Measurements from ENCODE around the gene SLC10A2. TPM values are rescaled to one million over a fixed set of nuclear protein-coding genes. Genes with fewer than 3 reads are reported as not detected.

The SLC10A2 gene
- total RNA-seq, 3 donors from 2014 or later, result 0.16 TPM; not detected in 2

DNA sequence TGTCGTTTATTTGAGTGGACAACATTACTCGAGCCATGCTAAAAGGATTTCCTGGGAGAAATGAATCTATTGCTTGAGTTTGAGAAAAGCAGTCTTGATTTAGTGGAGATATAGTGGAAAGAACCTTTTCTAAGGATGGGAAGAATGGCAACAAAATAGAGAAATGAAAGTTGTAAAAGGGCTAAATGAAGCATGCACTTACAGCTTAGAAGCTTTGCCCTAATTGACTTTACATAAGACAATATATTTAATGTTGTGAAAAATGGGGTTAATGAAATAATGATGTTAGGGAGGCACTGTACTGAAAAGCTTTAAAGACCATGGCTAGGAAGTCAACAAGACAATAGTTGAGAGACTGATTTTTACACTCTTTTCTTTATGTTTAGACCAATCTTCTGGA lies 35.4 kb downstream of the SLC10A2 start:
- no peak for ATAC-seq
- no peak overlapping the region for H3K4me3 ChIP-seq
- peaks cover 3% of the 10 kb centered on the region for H3K9me3 ChIP-seq
- intact Hi-C loops (cut with DNase I, micrococcal nuclease), result no loop called here
- no peaks in the 10 kb centered on the region for H3K4me1 ChIP-seq (ENCODE audit: low read depth)
- TF ChIP-seq, protein P1, sequence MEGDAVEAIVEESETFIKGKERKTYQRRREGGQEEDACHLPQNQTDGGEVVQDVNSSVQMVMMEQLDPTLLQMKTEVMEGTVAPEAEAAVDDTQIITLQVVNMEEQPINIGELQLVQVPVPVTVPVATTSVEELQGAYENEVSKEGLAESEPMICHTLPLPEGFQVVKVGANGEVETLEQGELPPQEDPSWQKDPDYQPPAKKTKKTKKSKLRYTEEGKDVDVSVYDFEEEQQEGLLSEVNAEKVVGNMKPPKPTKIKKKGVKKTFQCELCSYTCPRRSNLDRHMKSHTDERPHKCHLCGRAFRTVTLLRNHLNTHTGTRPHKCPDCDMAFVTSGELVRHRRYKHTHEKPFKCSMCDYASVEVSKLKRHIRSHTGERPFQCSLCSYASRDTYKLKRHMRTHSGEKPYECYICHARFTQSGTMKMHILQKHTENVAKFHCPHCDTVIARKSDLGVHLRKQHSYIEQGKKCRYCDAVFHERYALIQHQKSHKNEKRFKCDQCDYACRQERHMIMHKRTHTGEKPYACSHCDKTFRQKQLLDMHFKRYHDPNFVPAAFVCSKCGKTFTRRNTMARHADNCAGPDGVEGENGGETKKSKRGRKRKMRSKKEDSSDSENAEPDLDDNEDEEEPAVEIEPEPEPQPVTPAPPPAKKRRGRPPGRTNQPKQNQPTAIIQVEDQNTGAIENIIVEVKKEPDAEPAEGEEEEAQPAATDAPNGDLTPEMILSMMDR (IDR thresholded peaks at IDR 0.05), result no peak
- no peaks in the 10 kb centered on the region for H3K36me3 ChIP-seq (ENCODE audit: low read depth)
- no peak for DNase-seq

DNA sequence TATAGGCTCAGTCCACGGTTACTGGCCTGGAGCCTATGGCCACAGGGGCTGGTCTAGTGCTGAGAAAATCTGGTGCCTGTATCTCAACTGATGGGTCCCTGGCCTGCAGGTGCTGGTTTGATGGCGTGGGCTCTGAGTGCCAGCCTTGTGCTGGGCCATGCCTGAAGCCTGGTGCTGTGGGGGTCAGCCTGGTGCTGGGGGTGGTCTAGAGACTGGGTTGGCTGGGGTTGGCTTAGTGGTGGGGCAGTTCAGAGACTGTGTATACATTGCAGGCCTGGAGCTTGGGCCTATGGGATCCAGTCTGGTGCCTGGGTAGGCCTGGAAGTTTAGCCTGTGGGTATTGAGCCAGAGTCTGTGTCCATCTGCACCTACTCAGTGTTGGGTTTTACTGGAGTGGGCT lies 36.4 kb downstream of the SLC10A2 start:
- no peaks in the 10 kb centered on the region for H3K36me3 ChIP-seq (ENCODE audit: low read depth)
- no peak for ATAC-seq
- DNase-seq, result no peak
- peaks cover 3% of the 10 kb centered on the region for H3K9me3 ChIP-seq
- no peak overlapping the region for H3K4me3 ChIP-seq
- TF ChIP-seq, protein P1 (IDR thresholded peaks at IDR 0.05), result no peak
- intact Hi-C loops (cut with DNase I, micrococcal nuclease), result no loop called here
- no peaks in the 10 kb centered on the region for H3K4me1 ChIP-seq (ENCODE audit: low read depth)

DNA sequence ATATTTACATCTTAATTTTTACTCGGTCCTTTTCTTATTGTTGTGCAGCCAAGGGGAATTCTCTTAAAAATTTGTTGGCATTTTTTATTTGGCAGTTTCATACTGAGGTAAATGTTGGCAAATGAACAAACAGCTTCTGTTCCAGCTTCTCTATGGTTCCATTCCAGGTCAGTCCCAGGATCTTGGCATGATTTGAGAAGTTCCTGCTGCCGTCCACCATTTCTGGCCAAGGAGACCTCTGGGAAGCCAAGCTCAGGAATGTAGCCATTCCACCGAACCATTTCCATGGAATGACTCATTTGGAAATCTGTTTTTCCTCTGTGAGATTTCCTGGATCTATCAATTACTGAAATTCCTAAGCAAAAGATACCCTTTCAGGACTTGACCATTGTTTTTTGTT lies 43.9 kb downstream of the SLC10A2 start:
- ATAC-seq (no peak), DNase-seq (no peak)
- H3K4me3 ChIP-seq, result no peak overlapping the region
- intact Hi-C loops (cut with DNase I, micrococcal nuclease), result no loop called here
- H3K4me1 ChIP-seq (ENCODE audit: low read depth), result no peaks in the 10 kb centered on the region
- peaks cover 3% of the 10 kb centered on the region for H3K9me3 ChIP-seq
- TF ChIP-seq, protein P1 (IDR thresholded peaks at IDR 0.05), result no peak
- no peaks in the 10 kb centered on the region for H3K36me3 ChIP-seq (ENCODE audit: low read depth)

DNA sequence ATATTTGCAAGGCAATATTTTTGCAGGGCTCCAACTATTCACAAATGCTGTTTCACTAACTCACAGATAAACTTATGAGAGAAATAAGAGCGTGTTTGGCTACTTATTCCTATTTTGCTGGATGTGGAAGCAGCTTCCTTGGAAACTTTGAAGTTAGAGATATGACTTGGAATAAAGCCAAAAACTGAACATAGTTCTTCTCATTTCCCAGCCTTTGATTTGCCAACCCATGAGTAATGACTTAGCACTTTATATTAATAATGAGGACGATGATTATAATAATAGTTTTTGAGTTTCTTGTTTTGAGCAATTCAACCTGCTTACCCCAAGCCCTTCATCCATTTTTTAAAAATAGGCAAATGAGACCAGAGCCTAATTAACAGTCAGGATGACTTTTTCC lies 47.7 kb downstream of the SLC10A2 start:
- no peak for ATAC-seq
- intact Hi-C loops (cut with DNase I, micrococcal nuclease), result no loop called here
- DNase-seq, result no peak
- Histone ChIP-seq H3K4me1 (ENCODE audit: low read depth) (no peaks in the 10 kb centered on the region), H3K4me3 (no peak overlapping the region), H3K9me3 (no peaks in the 10 kb centered on the region), H3K36me3 (ENCODE audit: low read depth) (no peaks in the 10 kb centered on the region)
- TF ChIP-seq, protein P1 (IDR thresholded peaks at IDR 0.05), result no peak

DNA sequence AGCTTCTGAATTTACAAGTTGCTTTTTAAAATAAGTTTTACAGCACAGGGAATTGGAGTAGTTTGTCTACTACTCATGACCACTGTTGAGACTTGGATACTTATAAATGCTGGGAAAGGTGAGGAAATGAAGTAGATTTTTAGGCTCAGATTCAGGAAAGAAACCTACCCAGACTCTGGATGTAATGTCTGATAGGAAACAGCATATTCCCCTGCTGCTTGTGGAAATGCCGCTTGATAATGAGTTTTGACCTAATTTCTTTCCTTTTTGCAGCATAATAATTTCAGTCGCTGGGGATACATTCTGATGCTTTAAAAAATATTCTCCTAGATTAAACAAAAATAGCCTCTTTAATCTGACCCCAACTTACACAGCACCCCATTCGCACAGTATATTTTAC lies 53.6 kb downstream of the SLC10A2 start:
- TF ChIP-seq, protein P1 (IDR thresholded peaks at IDR 0.05), result no peak
- ATAC-seq, result no peak
- intact Hi-C loops (cut with DNase I, micrococcal nuclease), result no loop called here

More for the DNA sequence above, 53.6 kb downstream of the SLC10A2 start:
- no peaks in the 10 kb centered on the region for H3K36me3 ChIP-seq (ENCODE audit: low read depth)
- H3K4me3 ChIP-seq, result no peak overlapping the region
- H3K4me1 ChIP-seq (ENCODE audit: low read depth), result no peaks in the 10 kb centered on the region
- DNase-seq, result no peak
- H3K9me3 ChIP-seq, result no peaks in the 10 kb centered on the region
